ENCODE results near the gene MASP2. TPM values are rescaled to one million over a fixed set of nuclear protein-coding genes. Genes with fewer than 3 reads are reported as not detected.

The MASP2 gene
- total and polyA plus RNA-seq, 10 of the 15 experiments (the other 5 are each of a cell fraction or from before 2014, with no cell fraction given), result 0.04 to 0.21 (median 0.06) TPM; not detected in 7

DNA sequence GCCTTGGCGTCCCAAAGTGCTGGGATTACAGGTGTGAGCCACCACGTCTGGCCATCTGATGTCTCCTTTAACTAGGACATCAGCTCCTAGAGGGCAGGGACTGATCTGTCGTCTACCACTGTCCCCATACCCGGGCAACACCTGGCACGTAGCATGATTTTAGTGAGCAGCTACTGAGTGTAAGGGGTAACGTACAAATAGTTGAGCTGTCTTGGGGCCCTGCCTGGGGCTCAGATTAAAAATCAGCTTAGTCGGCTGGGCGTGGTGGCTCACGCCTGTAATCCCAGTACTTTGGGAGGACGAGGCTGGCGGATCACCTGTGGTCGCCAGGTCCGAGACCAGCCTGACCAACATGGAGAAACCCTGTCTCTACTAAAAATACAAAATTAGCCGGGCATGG is 11.0 kb upstream of the MASP2 start:
- in situ Hi-C loops (cut with MboI) (no loop called here), intact Hi-C loops (cut with micrococcal nuclease; ENCODE audit: unreplicated experiment) (no loop called here)
- POLR2A ChIA-PET, result no interaction called here
- ATAC-seq (no peak), FAIRE-seq (no peak), DNase-seq (ENCODE audit: low read depth, low spot score) (no peak)
- SMC1A ChIA-PET (ENCODE audit: uncharacterized antibody, unreplicated experiment), result interaction anchor here (3.5 kb wide), 1 partner anchor 20 kb away, joined by 17 read pairs; no protein-coding TSS in a partner anchor
- CTCF ChIA-PET, result interaction anchor here (0.6 to 2.3 kb wide), 5 partner anchors 15 to 597 kb away, joined by 3 to 10 read pairs (median 4); no protein-coding TSS in a partner anchor
- no peak overlapping the region for H3K27ac ChIP-seq (ENCODE audit: control insufficient read depth, insufficient read depth)
- no peak overlapping the region for H3K9ac ChIP-seq (ENCODE audit: control insufficient read depth, insufficient read depth, low read length)
- 95% methylated on average over 14 of the region's 14 CpGs for WGBS (ENCODE audit: insufficient coverage, insufficient replicate concordance, low lambda C conversion rate, missing lambda C conversion rate)
- H3K79me2 ChIP-seq (ENCODE audit: control insufficient read depth, insufficient read depth, low read length), result peaks cover 35% of the 10 kb centered on the region
- H3K4me1 ChIP-seq (ENCODE audit: control insufficient read depth, insufficient read depth, low read length), result peaks cover 20% of the 10 kb centered on the region
- RAD21 ChIA-PET (ENCODE audit: unreplicated experiment), result no interaction called here
- no peaks in the 10 kb centered on the region for H3K9me3 ChIP-seq (replicated peaks; ENCODE audit: control insufficient read depth, insufficient read depth, low read length)
- peaks cover 4% of the 10 kb centered on the region in 2 experiments; a peak in 3 of 4 replicates for H3K36me3 ChIP-seq (ENCODE audit: control insufficient read depth in 2 of 2, insufficient read depth in 2 of 2, low read length in 1 of 2)
- no peaks in the 10 kb centered on the region for H3K27me3 ChIP-seq (replicated peaks in 1 of 2; ENCODE audit: control insufficient read depth in 2 of 2, insufficient read depth in 2 of 2, low read length in 1 of 2)
- H2AFZ ChIP-seq (ENCODE audit: control insufficient read depth, low read depth, low read length), result no peak overlapping the region
- no peak overlapping the region for H3K4me3 ChIP-seq
- TF ChIP-seq FOXM1 (IDR thresholded peaks at IDR 0.05; ENCODE audit: low read depth, low read length) (no peak), YBX1 (IDR thresholded peaks at IDR 0.05) (no peak), BACH1 (IDR thresholded peaks at IDR 0.05; ENCODE audit: borderline replicate concordance) (no peak), NFYA (IDR thresholded peaks at IDR 0.05; ENCODE audit: borderline replicate concordance, low read depth, low read length) (no peak), BMI1 (IDR thresholded peaks at IDR 0.05; ENCODE audit: borderline replicate concordance) (no peak), HDAC6 (IDR thresholded peaks at IDR 0.05; ENCODE audit: unreplicated experiment) (no peak), ZBTB33 (IDR thresholded peaks at IDR 0.05) (no peak), KDM1A (IDR thresholded peaks at IDR 0.05; ENCODE audit: borderline replicate concordance) (no peak), CHD1 (IDR thresholded peaks at IDR 0.05; ENCODE audit: low read depth, low read length) (no peak), ZBED1 (IDR thresholded peaks at IDR 0.05; ENCODE audit: borderline replicate concordance) (no peak), HDGF (IDR thresholded peaks at IDR 0.05) (no peak), SIX5 (IDR thresholded peaks at IDR 0.05; ENCODE audit: low read depth, low read length, severe bottlenecking) (no peak), EP300 (IDR thresholded peaks at IDR 0.05; ENCODE audit: borderline replicate concordance in 1 of 2, control insufficient read depth in 1 of 2, low read depth in 2 of 2, low read length in 2 of 2) (no peak), SMARCA5 (IDR thresholded peaks at IDR 0.05) (no peak), IKZF2 (IDR thresholded peaks at IDR 0.05) (no peak)
- TF ChIP-seq, protein P1, sequence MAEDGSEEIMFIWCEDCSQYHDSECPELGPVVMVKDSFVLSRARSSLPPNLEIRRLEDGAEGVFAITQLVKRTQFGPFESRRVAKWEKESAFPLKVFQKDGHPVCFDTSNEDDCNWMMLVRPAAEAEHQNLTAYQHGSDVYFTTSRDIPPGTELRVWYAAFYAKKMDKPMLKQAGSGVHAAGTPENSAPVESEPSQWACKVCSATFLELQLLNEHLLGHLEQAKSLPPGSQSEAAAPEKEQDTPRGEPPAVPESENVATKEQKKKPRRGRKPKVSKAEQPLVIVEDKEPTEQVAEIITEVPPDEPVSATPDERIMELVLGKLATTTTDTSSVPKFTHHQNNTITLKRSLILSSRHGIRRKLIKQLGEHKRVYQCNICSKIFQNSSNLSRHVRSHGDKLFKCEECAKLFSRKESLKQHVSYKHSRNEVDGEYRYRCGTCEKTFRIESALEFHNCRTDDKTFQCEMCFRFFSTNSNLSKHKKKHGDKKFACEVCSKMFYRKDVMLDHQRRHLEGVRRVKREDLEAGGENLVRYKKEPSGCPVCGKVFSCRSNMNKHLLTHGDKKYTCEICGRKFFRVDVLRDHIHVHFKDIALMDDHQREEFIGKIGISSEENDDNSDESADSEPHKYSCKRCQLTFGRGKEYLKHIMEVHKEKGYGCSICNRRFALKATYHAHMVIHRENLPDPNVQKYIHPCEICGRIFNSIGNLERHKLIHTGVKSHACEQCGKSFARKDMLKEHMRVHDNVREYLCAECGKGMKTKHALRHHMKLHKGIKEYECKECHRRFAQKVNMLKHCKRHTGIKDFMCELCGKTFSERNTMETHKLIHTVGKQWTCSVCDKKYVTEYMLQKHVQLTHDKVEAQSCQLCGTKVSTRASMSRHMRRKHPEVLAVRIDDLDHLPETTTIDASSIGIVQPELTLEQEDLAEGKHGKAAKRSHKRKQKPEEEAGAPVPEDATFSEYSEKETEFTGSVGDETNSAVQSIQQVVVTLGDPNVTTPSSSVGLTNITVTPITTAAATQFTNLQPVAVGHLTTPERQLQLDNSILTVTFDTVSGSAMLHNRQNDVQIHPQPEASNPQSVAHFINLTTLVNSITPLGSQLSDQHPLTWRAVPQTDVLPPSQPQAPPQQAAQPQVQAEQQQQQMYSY (CRISPR knock-in tag; IDR thresholded peaks at IDR 0.05), result no peak
- H3K4me2 ChIP-seq (ENCODE audit: control insufficient read depth, insufficient read depth), result peak overlapping the region; percentile 89; the same call in 1 of the 2 replicates
- BruUV-seq (replicated peaks), result no TSS peak
- H4K20me1 ChIP-seq (ENCODE audit: control insufficient read depth, insufficient read depth), result no peaks in the 10 kb centered on the region

Data from GM12878 (cell line).